Stimulated activated CD8-positive, alpha-beta memory T cell treated with anti-CD3 and anti-CD28 coated beads, Interleukin-7, amount 100 ng/mL, for 24 hours (primary cell): Measurements from ENCODE around the gene CRYBG1.
"Not testable (repeated sequence)": the region's sequence is repeated elsewhere in the genome, so short reads cannot be mapped to it uniquely, and the experiment has no call there.

Experiments
- DNase-seq: peaks from one replicate; pipeline ENCODE4 v3.0.0-alpha.2; 2020; ENCODE audit warnings: low read depth

Gene CRYBG1

GRCh38 chr6:106372838-106373501 is 12.5 kb downstream of the CRYBG1 start:
- no peak for DNase-seq

- no peak for DNase-seq
These were observed 13.2 kb downstream of the CRYBG1 start for GRCh38 chr6:106373502-106374239.

DNA sequence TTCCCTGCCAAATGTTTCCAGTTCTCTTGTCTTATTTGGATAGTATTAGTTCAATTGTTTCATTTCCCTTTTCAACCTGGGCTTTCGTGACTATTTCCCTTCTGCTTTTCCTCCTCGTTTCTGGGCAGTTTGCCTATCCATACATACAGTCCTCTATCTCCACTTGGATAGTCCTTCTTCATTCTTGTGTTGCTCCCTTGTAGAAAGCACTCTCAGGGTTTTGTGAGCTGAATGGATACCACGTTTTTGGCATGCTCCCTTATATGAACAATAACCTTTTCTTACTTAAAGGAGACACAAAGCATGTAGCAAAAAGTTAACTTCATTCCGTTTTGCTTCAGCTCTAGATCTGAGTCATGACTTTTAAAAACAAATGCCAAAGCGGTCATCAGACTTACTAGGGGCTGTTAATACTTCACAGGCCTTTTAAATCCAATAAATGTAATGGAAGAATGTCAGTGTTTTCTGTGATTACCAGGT is 16.6 kb downstream of the CRYBG1 start:
- DNase-seq: no peak

DNA sequence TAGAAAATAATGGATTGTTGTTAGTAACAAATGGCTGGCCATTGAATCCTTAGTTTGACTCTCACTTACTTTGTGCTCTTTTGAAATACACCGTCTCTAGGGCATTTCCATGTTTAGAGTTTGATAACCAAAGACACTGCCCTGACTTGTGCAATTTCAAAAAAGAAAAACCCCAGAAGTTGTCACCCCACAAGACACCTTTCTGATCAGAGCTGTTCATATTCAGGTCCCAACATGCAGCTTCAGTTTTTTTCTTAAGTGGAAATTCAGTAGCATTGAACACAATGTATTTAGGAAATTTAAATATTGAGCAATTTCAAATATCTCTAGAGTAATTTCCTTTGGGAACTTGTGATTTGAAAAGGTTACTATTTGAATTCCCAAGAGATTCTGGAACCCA is 19.4 kb downstream of the CRYBG1 start:
- DNase-seq: no peak

DNA sequence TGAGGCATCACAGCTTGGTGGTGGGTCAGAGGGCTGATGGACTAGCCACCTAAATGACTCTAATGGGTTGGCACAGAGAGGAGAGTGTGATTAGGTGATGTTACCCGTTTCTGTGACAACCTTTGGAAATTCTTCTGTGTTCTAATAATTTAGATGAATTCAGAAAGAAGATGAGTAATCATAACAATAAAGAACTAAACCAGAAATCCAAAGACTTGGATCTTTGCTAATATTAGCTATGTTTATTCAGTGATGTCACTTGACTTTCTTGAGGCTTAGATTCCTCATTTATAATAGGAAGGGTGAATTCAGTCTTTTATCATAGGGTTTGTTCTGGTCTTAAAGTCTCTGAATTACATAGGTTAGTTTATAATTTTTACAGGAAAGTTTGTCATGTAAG is 19.9 kb downstream of the CRYBG1 start:
- DNase-seq: no peak

GRCh38 chr6:106381223-106381622 is 20.7 kb downstream of the CRYBG1 start:
- no peak for DNase-seq

DNA sequence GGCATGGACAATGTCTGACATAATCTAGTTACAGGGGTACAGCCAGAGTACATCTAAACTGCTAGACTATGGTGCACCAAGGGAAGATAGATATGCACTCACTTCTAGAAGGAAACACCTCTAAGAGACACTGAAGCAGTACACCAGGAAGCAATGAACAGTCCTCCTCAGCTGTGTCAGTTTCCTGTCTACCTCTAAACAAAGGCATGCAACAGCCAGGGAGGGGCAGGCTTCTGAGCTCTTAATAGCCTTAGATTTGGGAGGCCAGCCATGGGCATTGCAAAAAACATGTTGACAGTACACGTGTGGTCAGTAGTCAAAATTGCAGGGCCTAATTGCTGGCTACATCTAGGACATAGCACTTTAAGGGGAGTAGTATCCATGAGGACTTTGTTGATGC is 21.4 kb downstream of the CRYBG1 start:
- DNase-seq: no peak

DNA sequence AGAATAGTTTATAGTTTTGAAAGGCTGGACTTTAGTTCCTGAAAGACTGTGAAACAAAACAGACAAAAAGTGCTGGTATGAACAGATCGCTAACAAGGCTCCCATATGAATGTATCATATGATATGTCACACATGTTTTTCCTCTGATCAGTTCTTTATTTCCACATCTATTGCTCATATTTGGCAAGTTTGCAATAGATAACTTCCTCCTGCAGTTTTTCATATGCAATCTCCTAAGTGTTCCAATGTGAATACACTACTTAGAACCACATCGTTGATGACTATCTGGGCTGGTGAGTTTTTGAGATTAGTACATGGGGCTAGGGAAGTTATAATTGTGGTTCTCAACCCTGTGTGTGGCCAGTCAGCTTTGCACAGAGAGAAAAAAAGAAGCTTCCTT is 23.1 kb downstream of the CRYBG1 start:
- DNase-seq: no peak

DNA sequence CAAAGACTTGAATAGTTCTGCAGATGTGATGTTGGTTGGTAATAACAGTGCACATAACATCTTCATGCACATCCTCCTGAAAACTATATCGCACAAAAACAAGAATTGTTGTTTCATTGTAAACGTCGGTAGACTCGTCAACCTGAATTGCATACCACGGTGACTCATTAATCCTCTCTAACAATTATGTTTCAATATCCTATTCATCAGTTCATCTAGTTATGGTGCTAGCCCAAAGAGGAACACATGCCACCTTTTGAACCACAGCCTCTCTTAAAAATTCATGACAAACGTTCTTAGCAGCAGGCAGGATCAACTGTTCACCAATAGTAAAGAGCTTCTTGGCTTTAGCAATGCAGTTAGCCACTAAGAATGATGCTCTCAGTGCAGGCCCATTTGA is 25.0 kb downstream of the CRYBG1 start:
- DNase-seq: no peak

DNA sequence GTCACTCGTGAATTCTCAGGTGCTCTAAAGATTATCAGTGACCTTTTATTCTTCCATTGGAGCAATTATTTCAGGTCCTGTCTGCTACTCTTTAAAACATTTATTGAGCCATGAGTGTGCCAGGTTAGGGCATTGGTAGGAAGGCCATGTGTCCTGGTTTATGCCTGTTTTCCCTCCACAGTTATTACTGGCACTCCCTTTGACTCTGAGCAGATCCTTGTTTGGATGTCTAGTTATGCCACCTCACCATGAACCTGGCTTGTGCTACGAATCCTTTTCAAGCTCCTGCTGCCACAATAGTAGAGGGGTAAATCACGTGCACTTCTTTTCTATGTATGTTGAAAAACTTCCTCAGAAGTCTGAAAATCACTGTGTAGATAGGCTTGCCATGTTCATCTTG is 27.4 kb downstream of the CRYBG1 start:
- DNase-seq: no peak

GRCh38 chr6:106390088-106390487 is 29.6 kb downstream of the CRYBG1 start:
- no peak for DNase-seq

DNA sequence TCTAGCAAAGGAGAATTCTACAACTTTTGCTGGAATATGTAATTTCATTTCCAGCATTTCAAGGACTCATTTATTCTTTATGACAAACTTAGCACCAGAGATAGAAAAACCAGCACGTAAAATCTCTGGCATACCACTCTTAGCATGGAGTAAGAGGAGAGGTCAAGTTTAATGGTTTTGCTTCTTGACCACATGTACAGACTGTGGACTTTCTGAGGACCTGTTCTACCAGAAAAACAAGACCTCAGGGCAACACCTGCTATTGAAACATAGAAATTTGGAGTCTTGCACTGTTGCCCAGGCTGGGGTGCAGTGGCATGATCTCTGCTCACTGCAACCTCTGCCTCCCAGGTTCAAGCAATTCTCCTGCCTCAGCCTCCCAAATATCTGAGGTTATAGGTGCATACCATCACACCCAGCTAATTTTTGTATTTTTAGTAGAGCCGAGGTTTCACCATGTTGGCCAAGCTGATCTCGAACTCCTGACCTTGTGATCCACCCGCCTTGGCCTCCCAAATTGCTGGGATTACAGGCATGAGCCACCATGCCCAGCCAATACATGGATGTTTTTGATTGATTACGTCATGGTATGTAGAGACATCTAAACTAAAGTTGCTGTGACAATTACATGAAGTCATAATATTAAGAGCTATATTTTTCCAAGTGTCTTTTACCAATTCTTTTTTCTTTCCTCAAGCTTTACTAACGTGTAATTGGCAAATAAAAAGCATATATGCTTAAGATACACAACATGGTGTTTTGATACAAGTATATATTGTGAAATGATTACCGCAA is 36.1 kb downstream of the CRYBG1 start:
- no peak for DNase-seq

GRCh38 chr6:106397431-106397830 is 36.9 kb downstream of the CRYBG1 start:
- no peak for DNase-seq

DNA sequence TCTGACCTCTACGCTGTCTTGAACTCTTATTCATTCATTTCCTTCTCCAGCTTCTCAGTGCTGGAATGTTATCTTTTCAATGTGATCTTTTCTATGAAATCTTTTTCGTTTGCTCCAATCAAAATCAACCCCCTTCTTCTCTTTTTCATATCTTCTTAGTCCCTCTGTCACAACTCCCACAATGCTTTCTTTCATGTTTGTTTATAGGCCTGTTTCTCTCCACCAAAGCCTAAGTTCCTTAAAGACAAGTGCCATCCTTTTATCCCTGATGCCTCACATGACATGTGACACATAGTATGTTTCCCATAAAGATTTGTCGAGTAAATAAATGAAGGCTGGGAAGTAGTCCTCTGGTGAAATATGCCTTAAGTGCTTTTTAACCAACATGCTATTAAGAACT is 38.1 kb downstream of the CRYBG1 start:
- no peak for DNase-seq

DNA sequence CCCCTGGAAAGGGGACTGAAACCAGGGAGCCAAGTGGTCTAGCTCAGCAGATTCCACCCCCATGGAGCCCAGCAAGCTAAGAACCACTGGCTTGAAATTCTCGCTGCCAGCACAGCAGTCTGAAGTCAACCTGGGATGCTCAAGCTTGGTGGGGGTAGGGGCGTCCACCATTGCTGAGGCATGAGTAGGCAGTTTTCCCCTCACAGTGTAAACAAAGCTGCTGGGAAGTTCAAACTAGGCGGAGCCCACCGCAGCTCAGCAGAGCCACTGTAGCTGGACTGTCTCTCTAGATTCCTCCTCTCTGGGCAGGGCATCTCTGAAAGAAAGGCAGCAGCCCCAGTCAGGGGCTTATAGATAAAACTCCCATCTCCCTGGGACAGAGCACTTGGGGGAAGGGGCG is 44.5 kb downstream of the CRYBG1 start:
- not testable (repeated sequence) for DNase-seq

DNA sequence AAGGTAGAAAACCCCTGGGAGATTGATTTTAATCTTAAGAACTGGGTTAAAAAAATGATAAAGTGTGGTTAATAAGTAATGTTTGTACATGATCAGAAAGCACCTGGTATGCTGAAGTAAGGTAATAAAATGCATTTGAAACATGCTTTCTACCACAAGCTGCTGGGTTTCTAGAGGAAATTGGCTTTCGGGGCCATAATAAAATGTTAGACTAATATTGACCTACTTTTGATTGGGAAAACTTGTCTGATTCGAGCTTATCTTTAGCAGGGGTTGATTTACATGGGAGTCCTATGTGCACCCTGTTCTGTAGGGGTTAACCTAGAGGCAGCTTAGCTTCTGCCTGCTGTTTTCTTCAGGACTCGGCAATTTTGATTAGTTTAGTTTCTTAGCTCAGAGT is 50.5 kb downstream of the CRYBG1 start:
- DNase-seq: no peak

- no peak for DNase-seq
These were observed 51.2 kb downstream of the CRYBG1 start for GRCh38 chr6:106411643-106412200.

DNA sequence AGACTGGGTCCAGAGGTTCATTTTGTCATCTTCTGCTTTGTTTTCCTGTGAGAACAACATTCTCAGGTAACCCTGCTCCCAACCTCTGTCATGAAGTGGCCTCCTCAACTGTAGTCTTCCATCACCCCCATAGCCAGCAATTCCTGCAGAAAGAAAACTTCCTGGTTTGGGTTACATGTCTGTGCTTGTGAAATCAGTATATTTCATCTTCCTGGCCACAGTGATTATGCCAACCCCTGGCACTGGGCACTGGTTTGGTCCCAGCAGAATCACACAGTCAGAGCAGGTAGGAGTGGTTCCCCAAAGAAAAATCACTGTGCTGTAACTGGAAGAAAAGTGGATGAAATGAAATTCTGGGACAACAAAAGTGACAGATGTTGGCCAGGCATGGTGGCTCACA is 52.5 kb downstream of the CRYBG1 start:
- no peak for DNase-seq

- DNase-seq: no peak
These were observed 53.2 kb downstream of the CRYBG1 start for GRCh38 chr6:106413722-106414121.

- DNase-seq: no peak
These were observed 55.4 kb downstream of the CRYBG1 start for GRCh38 chr6:106415921-106416320.

GRCh38 chr6:106417572-106418147 is 57.1 kb downstream of the CRYBG1 start:
- no peak for DNase-seq

DNA sequence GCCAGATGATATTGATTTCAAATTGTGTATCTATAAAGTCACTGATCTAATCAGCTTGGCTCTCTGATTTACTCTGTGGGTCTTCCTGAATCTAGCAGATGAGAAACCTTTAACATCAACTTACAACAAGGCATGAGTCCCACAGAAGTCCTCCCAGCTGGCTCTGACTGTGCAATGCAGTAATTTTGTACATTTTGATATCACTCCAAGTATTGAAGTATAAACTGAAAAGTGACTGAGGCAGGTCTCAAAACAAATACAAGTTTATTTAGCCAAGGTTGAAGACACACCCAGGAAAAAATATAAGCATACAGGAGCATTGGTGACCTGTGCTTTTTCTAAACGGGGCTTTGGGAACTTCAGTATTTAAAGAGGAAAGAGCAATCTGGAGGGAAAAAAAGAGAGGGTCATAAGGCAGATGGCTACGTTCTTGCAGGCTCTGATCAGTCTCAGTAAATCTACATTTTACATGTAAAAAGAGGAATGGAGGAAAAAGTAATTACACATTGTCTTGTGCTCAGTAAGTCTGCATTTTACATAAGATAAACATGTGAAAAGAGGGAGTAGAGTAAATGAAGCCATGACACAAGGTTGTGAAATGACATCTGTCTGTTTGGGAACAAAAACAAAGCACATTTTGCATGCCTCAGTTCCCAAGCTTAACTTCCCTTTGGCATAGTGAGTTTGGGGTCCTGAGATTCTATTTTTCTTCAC is 59.5 kb downstream of the CRYBG1 start:
- DNase-seq: no peak
